Hindlimb muscle (tissue), 1 donor: ENCODE measurements around the gene ADCY4. TPM values are rescaled to one million over a fixed set of nuclear protein-coding genes. Genes with fewer than 3 reads are reported as not detected.

Experiments used
- DNase-seq: peaks from one replicate; pipeline ENCODE4 v3.0.0-alpha.2; 2013
- polyA plus RNA-seq: library from polyadenylated mRNA; unstranded; fragments of 120-200 nt; gene quantifications from one replicate; pipeline ENCODE4 v1.2.1, GENCODE V29; 2013; ENCODE audit not compliant: insufficient read length

The ADCY4 gene
- polyA plus RNA-seq, 1 donor: 17.0 TPM

GRCh38 chr14:24315243-24315806 lies 19.5 kb downstream of the ADCY4 start:
- no peak for DNase-seq

GRCh38 chr14:24314377-24315193 lies 20.3 kb downstream of the ADCY4 start:
- DNase-seq: no peak

GRCh38 chr14:24313913-24314312 lies 21.0 kb downstream of the ADCY4 start:
- no peak for DNase-seq

- DNase-seq: no peak
Measured at GRCh38 chr14:24312736-24313507, 21.9 kb downstream of the ADCY4 start.

GRCh38 chr14:24311837-24312615 lies 22.8 kb downstream of the ADCY4 start:
- no peak for DNase-seq

GRCh38 chr14:24310646-24311604 lies 23.9 kb downstream of the ADCY4 start, which contains the start of gene LTB4R:
TSS of gene LTB4R (plus strand) at chr14:24311502. CDS start at chr14:24315652, 4,150 bp downstream.
- peak; percentile 69 for DNase-seq

GRCh38 chr14:24310265-24310645 lies 24.6 kb downstream of the ADCY4 start:
- no peak for DNase-seq

- no peak for DNase-seq
Measured at GRCh38 chr14:24309538-24310264, 25.2 kb downstream of the ADCY4 start, which contains the start of gene LTB4R2. TSS of gene LTB4R2 (plus strand) at chr14:24310140. CDS start at chr14:24310665, 525 bp downstream.

- DNase-seq: no peak
Measured at GRCh38 chr14:24308342-24309124, 26.3 kb downstream of the ADCY4 start.

- DNase-seq: no peak
Measured at GRCh38 chr14:24307575-24308341, 27.1 kb downstream of the ADCY4 start, which contains the start of gene CIDEB. TSS of gene CIDEB (minus strand) at chr14:24307977. CDS start at chr14:24307858, 119 bp downstream.

- DNase-seq: no peak
Measured at GRCh38 chr14:24307156-24307574, 27.7 kb downstream of the ADCY4 start.

GRCh38 chr14:24304019-24304387 lies 30.9 kb downstream of the ADCY4 start:
- no peak for DNase-seq

GRCh38 chr14:24300326-24300980 lies 34.4 kb downstream of the ADCY4 start:
- no peak for DNase-seq

GRCh38 chr14:24299255-24300191 lies 35.3 kb downstream of the ADCY4 start, which contains the start of the genes DHRS1 and NOP9:
TSS of gene DHRS1 (minus strand) at chr14:24299780. CDS start at chr14:24299106, 674 bp downstream.
TSS of gene NOP9 (plus strand) at chr14:24299850. CDS start at chr14:24299955, 105 bp downstream.
- DNase-seq: peak; percentile 92

GRCh38 chr14:24298892-24299254 lies 36.0 kb downstream of the ADCY4 start:
- DNase-seq: no peak

- no peak for DNase-seq
Measured at GRCh38 chr14:24297190-24297964, 37.5 kb downstream of the ADCY4 start.
